ACC112 (cell line): ENCODE results near the gene TIAM1.

Experiments used
- H2AFZ ChIP-seq: fragments of 200-600 bp; sonication (generic); one replicate; pipeline ENCODE4 v1.6.0; 2017; ENCODE audit warnings: antibody characterized with exemption, low read length; ENCODE audit not compliant: unreplicated experiment
- H3K27ac ChIP-seq: fragments of 200-600 bp; sonication (generic); 2 replicates; pipeline ENCODE4 v1.5.1; 2014; ENCODE audit warnings: low read depth, mild to moderate bottlenecking, antibody characterized with exemption, low read length, moderate library complexity
- H3K27me3 ChIP-seq: fragments of 200-600 bp; sonication (generic); 2 replicates; pipeline ENCODE4 v1.6.1; 2014; ENCODE audit warnings: mild to moderate bottlenecking, antibody characterized with exemption, low read length, moderate library complexity, mixed read lengths; ENCODE audit not compliant: insufficient read depth
- H3K36me3 ChIP-seq: fragments of 200-600 bp; sonication (generic); 2 replicates; pipeline ENCODE4 v1.6.1; 2016; ENCODE audit warnings: mild to moderate bottlenecking, antibody characterized with exemption, low read length, moderate library complexity, mixed read lengths; ENCODE audit not compliant: insufficient read depth
- H3K4me1 ChIP-seq: fragments of 200-600 bp; sonication (generic); one replicate; pipeline ENCODE4 v1.6.1; 2016; ENCODE audit warnings: low read length, mixed read lengths; ENCODE audit not compliant: insufficient read depth, unreplicated experiment, control insufficient read depth
- H3K4me3 ChIP-seq: fragments of 200-600 bp; sonication (generic); 2 replicates; pipeline ENCODE4 v1.5.1; 2014; ENCODE audit warnings: mild to moderate bottlenecking, low read depth, low read length
- H3K79me2 ChIP-seq: fragments of 200-600 bp; sonication (generic); one replicate; pipeline ENCODE4 v1.6.0; 2016; ENCODE audit warnings: low read length; ENCODE audit not compliant: control insufficient read depth, unreplicated experiment, insufficient read depth

The TIAM1 gene

DNA sequence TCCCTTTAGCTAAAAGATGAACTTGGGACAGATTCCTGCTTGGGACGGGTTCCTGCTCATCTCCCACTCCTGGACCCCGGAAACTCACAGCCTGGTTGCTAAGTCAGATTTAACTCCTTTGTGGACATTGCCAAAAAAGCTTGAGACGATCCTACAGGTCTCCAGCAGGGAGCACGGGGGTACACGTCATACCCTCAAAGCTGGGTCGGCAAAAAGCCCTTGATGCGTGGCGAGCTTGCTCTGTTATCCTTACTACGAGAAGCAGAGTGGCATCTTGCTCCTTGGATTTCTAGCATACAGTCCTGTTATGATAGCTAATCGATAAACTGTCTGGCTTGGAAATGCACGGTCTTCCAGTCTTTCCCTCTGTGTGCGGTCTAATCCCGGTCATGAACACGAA lies 244.9 kb downstream of the TIAM1 start:
- Histone ChIP-seq H3K79me2 (no peaks in the 10 kb centered on the region), H3K36me3 (no peaks in the 10 kb centered on the region), H3K4me1 (no peaks in the 10 kb centered on the region), H3K4me3 (no peak overlapping the region), H2AFZ (no peak overlapping the region), H3K27me3 (peaks cover 19% of the 10 kb centered on the region), H3K27ac (no peak overlapping the region)

DNA sequence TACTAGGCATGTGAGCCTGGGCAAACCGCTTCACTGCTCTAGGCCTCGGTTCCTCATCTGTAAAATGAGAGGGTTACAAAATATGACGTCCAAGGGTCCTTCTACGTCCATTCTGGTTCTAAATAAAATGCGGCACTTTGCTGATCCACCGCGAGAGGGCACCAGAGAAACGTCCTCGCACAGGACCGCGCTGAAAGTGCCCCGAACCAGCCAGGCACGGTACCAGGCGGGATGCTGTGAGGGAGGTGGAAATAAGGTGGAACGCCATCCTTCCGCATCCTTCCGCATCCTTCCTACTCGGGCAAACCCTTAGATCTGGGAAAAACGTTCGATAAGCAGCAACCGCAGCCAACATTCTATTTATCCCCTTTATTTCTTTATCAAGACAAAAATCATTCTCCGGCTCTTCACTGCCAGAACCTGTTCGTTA lies 245.5 kb downstream of the TIAM1 start:
- Histone ChIP-seq H3K79me2 (no peaks in the 10 kb centered on the region), H3K27ac (no peak overlapping the region), H3K4me1 (no peaks in the 10 kb centered on the region), H3K27me3 (peaks cover 23% of the 10 kb centered on the region), H3K36me3 (no peaks in the 10 kb centered on the region), H2AFZ (peak overlapping the region; percentile 61), H3K4me3 (no peak overlapping the region)

DNA sequence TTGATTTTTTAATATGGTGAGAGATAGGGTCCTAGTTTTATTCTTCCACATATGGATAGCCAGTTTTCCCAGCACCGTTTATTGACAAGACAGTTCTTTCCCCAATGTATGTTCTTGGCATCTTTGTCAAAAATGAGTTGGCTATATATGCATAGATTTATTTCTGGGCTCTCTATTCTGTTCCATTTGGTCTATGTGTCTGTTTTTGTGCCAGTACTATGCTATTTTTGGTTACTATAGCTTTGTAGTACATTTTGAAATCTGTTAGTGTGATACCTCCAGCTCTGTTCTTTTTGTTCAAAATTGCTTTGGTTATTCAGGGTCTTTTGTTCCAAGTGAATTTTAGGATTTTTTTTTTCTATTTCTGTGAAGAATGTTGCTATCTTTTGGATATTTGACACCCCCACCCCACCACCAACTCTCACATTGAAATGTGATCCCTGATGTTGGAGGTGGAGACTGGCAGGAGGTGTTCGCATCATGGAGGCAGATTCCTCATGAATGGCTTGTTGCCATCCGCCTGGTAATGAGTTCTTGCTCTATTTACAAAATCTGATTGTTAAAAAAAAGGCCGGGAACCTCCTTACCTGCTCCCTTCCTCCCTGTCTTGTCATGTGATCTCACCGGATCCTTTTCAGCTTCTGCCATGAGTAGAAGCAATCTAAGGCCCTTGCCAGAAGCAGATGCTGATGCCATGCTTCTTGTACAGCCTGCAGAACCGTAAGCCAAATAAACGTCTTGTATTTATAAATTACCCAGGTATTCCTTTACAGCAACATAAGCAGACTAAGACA lies 251.0 kb downstream of the TIAM1 start:
- H3K4me1 ChIP-seq = no peaks in the 10 kb centered on the region
- H3K79me2 ChIP-seq = no peaks in the 10 kb centered on the region
- H3K36me3 ChIP-seq = no peaks in the 10 kb centered on the region
- no peak overlapping the region for H2AFZ ChIP-seq
- H3K27ac ChIP-seq = no peak overlapping the region
- H3K4me3 ChIP-seq = no peak overlapping the region
- peaks cover 34% of the 10 kb centered on the region for H3K27me3 ChIP-seq

DNA sequence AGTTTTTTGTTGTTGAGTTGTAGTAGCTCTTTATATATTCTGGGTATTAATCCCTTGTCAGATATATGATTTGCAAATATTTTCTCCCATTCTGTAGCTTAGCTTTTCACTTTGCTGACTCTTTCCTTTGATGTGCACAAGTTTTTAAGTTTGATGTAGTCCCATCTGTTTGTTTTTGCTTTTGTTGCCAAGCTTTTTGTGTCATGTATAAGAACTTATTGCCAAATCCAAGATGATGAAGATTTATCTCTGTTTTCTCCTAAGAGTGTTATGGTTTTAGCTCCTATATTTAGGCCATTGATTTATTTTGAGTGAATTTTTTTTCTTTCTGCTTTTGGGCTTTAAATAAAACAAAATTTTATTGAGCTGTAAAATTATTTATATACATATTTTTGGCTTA lies 253.7 kb downstream of the TIAM1 start:
- H3K27me3 ChIP-seq = peaks cover 34% of the 10 kb centered on the region
- H2AFZ ChIP-seq = no peak overlapping the region
- no peaks in the 10 kb centered on the region for H3K79me2 ChIP-seq
- no peak overlapping the region for H3K4me3 ChIP-seq
- no peaks in the 10 kb centered on the region for H3K4me1 ChIP-seq
- no peaks in the 10 kb centered on the region for H3K36me3 ChIP-seq
- no peak overlapping the region for H3K27ac ChIP-seq

DNA sequence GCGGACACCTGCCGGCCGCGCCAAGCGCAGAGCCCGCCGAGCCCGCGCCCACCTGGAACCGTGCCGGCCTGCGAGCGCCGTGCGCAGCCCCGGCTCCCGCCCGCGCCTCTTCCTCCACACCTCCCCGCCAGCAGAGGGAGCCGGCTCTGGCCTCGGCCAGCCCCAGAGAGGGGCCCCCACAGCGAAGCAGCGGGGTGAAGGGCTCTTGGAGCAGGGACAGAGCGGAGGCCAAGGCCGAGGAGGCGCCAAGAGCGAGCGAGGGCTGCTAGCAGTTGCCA lies 255.6 kb downstream of the TIAM1 start:
- peaks cover 16% of the 10 kb centered on the region for H3K27me3 ChIP-seq
- H3K79me2 ChIP-seq = no peaks in the 10 kb centered on the region
- H3K4me1 ChIP-seq = no peaks in the 10 kb centered on the region
- H3K27ac ChIP-seq = no peak overlapping the region
- H3K4me3 ChIP-seq = no peak overlapping the region
- H3K36me3 ChIP-seq = no peaks in the 10 kb centered on the region
- H2AFZ ChIP-seq = no peak overlapping the region

DNA sequence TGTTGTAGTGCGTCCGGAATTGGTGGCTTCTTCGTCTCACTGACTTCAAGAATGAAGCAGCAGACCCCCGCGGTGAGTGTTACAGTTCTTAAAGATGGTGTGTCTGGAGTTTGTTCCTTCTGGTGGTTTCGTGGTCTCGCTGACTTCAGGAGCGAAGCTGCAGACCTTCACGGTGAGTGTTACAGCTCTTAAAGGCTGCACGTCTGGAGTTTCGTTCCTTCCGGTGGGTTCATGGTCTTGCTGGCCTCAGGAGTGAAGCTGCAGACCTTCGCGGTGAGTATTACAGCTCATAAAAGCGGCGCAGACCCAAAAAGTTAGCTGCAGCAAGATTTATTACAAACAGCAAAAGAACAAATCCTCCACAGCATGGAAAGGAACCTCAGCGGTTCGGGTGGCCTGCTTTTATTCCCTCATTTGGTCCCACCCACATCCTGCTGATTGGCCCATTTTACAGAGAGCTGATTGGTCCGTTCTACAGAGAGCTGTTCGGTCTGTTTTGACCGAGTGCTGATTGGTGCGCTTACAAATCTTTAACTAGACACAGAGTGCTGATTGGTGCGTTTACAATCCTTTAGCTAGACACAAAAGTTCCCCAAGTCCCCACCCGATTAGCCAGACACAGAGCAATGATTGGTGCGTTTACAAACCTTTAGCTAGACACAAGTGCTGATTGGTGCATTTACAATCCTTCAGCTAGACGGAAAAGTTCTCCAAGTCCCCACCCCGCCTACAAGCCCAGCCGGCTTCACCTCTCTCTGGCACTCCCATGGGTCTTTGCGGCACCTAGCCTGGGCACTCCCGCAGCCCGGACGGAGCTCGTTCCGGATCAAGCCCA lies 256.2 kb downstream of the TIAM1 start:
- no peaks in the 10 kb centered on the region for H3K36me3 ChIP-seq
- H3K27me3 ChIP-seq = peaks cover 12% of the 10 kb centered on the region
- H2AFZ ChIP-seq = no peak overlapping the region
- H3K4me3 ChIP-seq = no peak overlapping the region
- H3K79me2 ChIP-seq = no peaks in the 10 kb centered on the region
- no peaks in the 10 kb centered on the region for H3K4me1 ChIP-seq
- no peak overlapping the region for H3K27ac ChIP-seq

DNA sequence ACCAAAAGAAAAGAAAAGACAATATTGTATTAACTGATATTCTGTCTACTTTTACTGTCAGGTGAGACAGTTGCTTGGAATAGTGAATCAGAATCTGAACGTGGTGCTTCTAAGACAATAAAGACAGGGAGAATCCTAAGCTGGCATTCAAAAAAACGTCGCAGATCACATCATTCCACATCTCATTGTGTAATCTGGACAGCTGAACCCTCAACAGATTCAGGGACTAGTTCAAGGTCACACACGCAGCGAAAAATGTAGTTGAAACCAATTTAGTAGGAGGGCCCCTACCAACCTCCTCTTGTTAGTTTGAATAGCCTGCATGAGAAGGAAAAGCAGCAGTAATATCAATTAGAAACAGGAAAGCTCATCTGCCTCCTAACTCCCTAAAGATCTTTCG lies 259.4 kb downstream of the TIAM1 start:
- H3K4me3 ChIP-seq = no peak overlapping the region
- no peaks in the 10 kb centered on the region for H3K4me1 ChIP-seq
- H3K27me3 ChIP-seq = 0 out of 2 replicates have a peak, but pooled peaks cover 6% of the 10 kb centered on the region

DNA sequence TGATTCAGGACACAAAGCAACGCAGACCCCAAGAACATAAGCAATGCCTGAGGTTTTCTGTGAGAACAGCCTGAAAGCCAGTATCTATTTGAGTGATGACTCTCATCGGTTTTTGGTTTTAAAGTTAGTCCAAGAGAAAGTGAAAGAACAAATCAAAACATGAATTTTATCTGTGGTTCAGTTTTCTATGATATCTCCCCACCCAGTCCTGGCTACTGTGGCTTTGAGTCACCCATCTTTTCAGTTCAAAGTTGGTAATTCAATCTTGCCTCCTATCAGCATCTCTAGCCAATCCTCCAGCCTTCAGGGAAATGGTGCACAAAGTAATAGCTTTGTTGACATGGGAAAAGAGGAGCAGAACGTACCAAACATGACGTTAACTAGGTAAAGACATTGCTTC lies 265.3 kb downstream of the TIAM1 start:
- Histone ChIP-seq H3K4me1 (no peaks in the 10 kb centered on the region), H2AFZ (no peak overlapping the region), H3K4me3 (no peak overlapping the region), H3K79me2 (no peaks in the 10 kb centered on the region), H3K36me3 (no peaks in the 10 kb centered on the region), H3K27me3 (peaks cover 6% of the 10 kb centered on the region; the same call in 1 of the 2 replicates), H3K27ac (no peak overlapping the region)

More for the DNA sequence above, 259.4 kb downstream of the TIAM1 start:
- H3K27ac ChIP-seq = no peak overlapping the region
- H3K36me3 ChIP-seq = no peaks in the 10 kb centered on the region
- no peaks in the 10 kb centered on the region for H3K79me2 ChIP-seq
- H2AFZ ChIP-seq = no peak overlapping the region

DNA sequence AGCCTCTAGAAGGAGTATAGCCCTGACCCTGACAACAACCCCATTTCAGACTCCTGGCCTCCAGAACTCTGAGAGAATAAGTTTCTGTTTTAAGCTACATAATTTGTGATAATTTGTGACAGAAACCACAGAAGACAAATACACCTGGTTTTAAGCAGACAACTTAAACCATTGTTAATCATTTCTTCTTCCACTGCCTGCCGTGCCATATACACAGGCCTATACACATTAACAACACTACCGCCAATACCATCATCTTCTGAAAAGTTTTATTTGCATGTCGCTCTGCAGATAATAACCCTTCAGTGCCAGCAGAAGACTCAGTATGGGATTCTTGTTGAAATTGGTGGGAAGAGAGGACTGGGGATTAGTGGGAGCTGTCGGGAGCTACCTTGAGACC lies 265.8 kb downstream of the TIAM1 start:
- no peaks in the 10 kb centered on the region for H3K4me1 ChIP-seq
- H3K79me2 ChIP-seq = no peaks in the 10 kb centered on the region
- no peak overlapping the region for H2AFZ ChIP-seq
- H3K27ac ChIP-seq = no peak overlapping the region
- H3K27me3 ChIP-seq = peaks cover 11% of the 10 kb centered on the region; the same call in 1 of the 2 replicates
- H3K36me3 ChIP-seq = no peaks in the 10 kb centered on the region
- H3K4me3 ChIP-seq = no peak overlapping the region

DNA sequence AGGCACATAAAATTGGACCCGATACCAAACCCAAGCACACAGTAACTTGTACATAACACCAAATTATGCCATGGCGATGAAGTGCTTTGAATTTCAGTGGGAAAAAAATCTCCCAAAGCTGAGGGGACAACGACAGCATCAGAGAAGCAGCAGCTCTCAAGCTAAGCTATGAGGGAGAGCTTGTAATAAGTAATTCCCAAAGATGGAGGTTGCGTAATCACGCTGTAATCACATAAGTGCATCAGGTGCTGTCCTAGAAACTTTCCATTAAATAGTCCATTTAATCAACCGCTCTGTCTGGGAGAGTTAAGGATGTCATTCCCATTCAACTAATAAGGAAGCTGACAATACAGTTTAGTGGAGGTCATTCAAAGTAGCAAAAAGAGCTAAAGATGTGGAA lies 268.2 kb downstream of the TIAM1 start:
- Histone ChIP-seq H3K27me3 (peaks cover 31% of the 10 kb centered on the region), H3K36me3 (no peaks in the 10 kb centered on the region), H2AFZ (no peak overlapping the region), H3K79me2 (no peaks in the 10 kb centered on the region), H3K27ac (no peak overlapping the region), H3K4me3 (no peak overlapping the region), H3K4me1 (no peaks in the 10 kb centered on the region)

DNA sequence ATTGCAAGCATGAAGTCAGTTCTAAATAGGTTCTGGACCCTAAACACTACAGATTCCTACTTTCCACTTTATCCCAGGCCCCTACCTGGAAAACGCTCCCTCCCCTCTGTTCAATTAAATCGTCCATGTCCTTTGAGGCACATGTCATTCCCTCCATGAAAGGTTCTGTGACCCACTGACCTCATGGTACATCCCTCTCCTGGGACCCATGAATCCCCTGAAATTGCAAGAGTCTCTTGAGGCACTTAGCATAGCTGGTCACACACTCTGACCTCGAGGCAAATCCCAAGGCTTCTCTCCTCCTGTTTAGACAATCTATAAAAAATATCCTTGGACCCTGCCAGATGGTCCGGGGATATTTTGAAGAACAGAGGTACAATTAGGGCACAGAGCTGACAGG lies 271.5 kb downstream of the TIAM1 start:
- Histone ChIP-seq H3K4me3 (no peak overlapping the region), H3K79me2 (no peaks in the 10 kb centered on the region), H3K4me1 (no peaks in the 10 kb centered on the region), H3K27me3 (peaks cover 37% of the 10 kb centered on the region), H3K36me3 (no peaks in the 10 kb centered on the region), H2AFZ (no peak overlapping the region), H3K27ac (no peak overlapping the region)
